ENCODE data around the gene FBXO41. TPM values are rescaled to one million over a fixed set of nuclear protein-coding genes. Genes with fewer than 3 reads are reported as not detected.
A peak's percentile ranks its signal among the peaks of the same experiment; 100 is the strongest.

The FBXO41 gene
- total RNA-seq, 2 donors from 2014 or later, result 1.7 to 1.8 TPM

DNA sequence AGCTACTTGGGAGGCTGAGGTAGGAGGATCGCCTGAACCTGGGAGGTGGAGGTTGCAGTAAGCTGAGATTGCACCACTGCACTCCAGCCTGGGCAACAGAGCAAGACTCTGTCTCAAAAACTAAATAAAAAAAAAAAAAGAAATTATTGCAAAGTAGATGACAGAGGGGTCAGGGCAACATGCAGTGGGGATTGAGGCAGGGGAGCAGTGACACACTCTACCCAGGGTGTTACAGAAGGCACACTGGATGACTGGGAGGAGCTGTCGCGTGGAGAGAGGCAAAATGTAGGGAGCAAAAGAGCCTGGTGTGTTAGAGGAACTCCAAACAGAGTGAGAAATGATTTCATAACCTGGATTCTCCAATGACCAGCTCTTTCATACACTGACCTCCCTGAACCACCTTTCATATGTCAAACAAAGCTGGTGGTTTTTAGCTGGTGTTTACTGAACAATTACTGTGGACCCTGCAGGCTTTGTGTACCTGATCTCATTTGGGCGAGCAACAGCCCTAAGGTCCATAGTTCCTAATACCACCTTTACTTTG is 22.1 kb downstream of the FBXO41 start:
- Histone ChIP-seq H3K36me3 (no peaks in the 10 kb centered on the region), H3K9me3 (no peaks in the 10 kb centered on the region), H3K27ac (no peak overlapping the region), H3K4me1 (no peaks in the 10 kb centered on the region), H3K27me3 (no peaks in the 10 kb centered on the region), H3K4me3 (no peak overlapping the region)
- no peak for TF ChIP-seq CTCF (IDR thresholded peaks at IDR 0.05)
- DNase-seq (ENCODE audit: low spot score), result no peak

DNA sequence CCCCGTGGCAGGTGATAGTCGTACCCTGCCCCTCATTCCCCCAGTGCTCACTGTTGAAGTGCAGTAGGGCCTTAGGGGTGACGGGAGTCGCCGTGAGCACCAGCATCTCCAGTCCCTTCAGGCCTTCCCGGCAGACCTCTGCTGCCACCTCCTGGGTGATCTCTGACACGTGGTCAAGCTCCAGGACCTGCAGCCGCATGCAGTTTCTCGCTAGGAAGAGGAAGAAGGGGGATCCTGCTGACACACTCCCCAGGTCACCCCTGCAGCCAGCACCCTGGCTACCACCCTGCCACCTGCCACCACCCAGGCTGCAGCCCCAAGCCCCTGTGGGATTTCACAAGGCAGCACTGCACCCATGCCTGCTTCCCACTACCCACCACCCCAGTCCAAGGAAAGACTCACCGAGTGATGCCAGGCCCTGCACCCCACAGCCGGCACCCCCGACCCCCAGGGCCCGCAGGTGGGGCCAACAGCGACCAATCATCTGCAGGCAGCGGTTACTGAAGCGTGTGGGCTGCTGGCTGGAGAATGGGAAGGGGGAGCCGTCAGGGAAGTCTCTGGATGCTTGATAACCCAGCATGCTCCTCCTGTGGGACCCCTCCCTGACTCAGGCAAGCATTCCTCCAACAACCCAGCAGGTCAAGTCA is 23.8 kb downstream of the FBXO41 start:
- Histone ChIP-seq H3K27ac (no peak overlapping the region), H3K9me3 (no peaks in the 10 kb centered on the region), H3K36me3 (no peaks in the 10 kb centered on the region), H3K27me3 (no peaks in the 10 kb centered on the region), H3K4me3 (no peak overlapping the region), H3K4me1 (no peaks in the 10 kb centered on the region)
- no peak for DNase-seq (ENCODE audit: low spot score)
- peak in 1 of 2 donors; percentile 56 for TF ChIP-seq CTCF (IDR thresholded peaks at IDR 0.05)

- no peak for DNase-seq (ENCODE audit: low spot score)
- no peaks in the 10 kb centered on the region for H3K27me3 ChIP-seq
- H3K4me3 ChIP-seq, result no peak overlapping the region
- no peak for TF ChIP-seq CTCF (IDR thresholded peaks at IDR 0.05)
- H3K27ac ChIP-seq, result no peak overlapping the region
- H3K4me1 ChIP-seq, result no peaks in the 10 kb centered on the region
- H3K36me3 ChIP-seq, result peaks cover 3% of the 10 kb centered on the region
- no peaks in the 10 kb centered on the region for H3K9me3 ChIP-seq
Observed at GRCh38 chr2:73259704-73260337, 24.5 kb downstream of the FBXO41 start.

- DNase-seq (ENCODE audit: low spot score), result no peak
- H3K27me3 ChIP-seq, result no peaks in the 10 kb centered on the region
- H3K4me1 ChIP-seq, result no peaks in the 10 kb centered on the region
- no peak for TF ChIP-seq CTCF (IDR thresholded peaks at IDR 0.05)
- H3K36me3 ChIP-seq, result peaks cover 8% of the 10 kb centered on the region
- no peak overlapping the region for H3K4me3 ChIP-seq
- H3K27ac ChIP-seq, result no peak overlapping the region
- H3K9me3 ChIP-seq, result no peaks in the 10 kb centered on the region
Observed at GRCh38 chr2:73259276-73259675, 25.0 kb downstream of the FBXO41 start.

GRCh38 chr2:73258913-73259215 is 25.4 kb downstream of the FBXO41 start:
- peaks cover 12% of the 10 kb centered on the region for H3K36me3 ChIP-seq
- no peak for DNase-seq (ENCODE audit: low spot score)
- no peak overlapping the region for H3K27ac ChIP-seq
- no peaks in the 10 kb centered on the region for H3K9me3 ChIP-seq
- H3K27me3 ChIP-seq, result no peaks in the 10 kb centered on the region
- H3K4me1 ChIP-seq, result no peaks in the 10 kb centered on the region
- no peak overlapping the region for H3K4me3 ChIP-seq
- no peak for TF ChIP-seq CTCF (IDR thresholded peaks at IDR 0.05)
